Cerebellar nuclear complex (tissue), 1 donor: Measurements from ENCODE around the gene EPC2.

Source experiments
- DNase-seq, 2 experiments: peaks; one replicate each; lab custom pipeline; 2025; lab: John Stamatoyannopoulos, UW

Gene EPC2

GRCh38 chr2:148810081-148810480 is 165.5 kb downstream of the EPC2 start:
- no peak for DNase-seq

GRCh38 chr2:148812306-148812705 is 167.8 kb downstream of the EPC2 start:
- no peak for DNase-seq

- DNase-seq, result no peak
These were observed 169.1 kb downstream of the EPC2 start for GRCh38 chr2:148813603-148814065.

- DNase-seq, result no peak
These were observed 169.8 kb downstream of the EPC2 start for GRCh38 chr2:148814143-148814859.

- DNase-seq, result no peak
These were observed 170.4 kb downstream of the EPC2 start for GRCh38 chr2:148814860-148815419.

GRCh38 chr2:148816176-148816575 is 171.6 kb downstream of the EPC2 start:
- DNase-seq, result no peak

- peak in 1 of 2 experiments; percentile 59 for DNase-seq
These were observed 172.7 kb downstream of the EPC2 start for GRCh38 chr2:148817210-148817708.

GRCh38 chr2:148819019-148819585 is 174.6 kb downstream of the EPC2 start:
- DNase-seq, result no peak

GRCh38 chr2:148824190-148824589 is 179.6 kb downstream of the EPC2 start:
- no peak for DNase-seq

GRCh38 chr2:148826791-148827190 is 182.2 kb downstream of the EPC2 start:
- no peak for DNase-seq

- DNase-seq, result no peak
These were observed 184.4 kb downstream of the EPC2 start for GRCh38 chr2:148828941-148829340.

GRCh38 chr2:148829618-148830017 is 185.1 kb downstream of the EPC2 start:
- no peak for DNase-seq

- no peak for DNase-seq
These were observed 188.1 kb downstream of the EPC2 start for GRCh38 chr2:148832637-148833036.
